H1 (cell line): ENCODE measurements around the gene DENND11. TPM values are rescaled to one million over a fixed set of nuclear protein-coding genes. Genes with fewer than 3 reads are reported as not detected.

Experiments used
- CTCF ChIA-PET: fragments of 300-600 bp; sonication (Branson Sonifier 250); formaldehyde crosslinking; loops from one replicate; lab custom pipeline; 2021; ENCODE audit not compliant: partially characterized antibody; lab: Charles Lee
- POLR2A ChIA-PET: fragments of 300-600 bp; sonication (Branson Sonifier 250); formaldehyde crosslinking; loops from one replicate; lab custom pipeline; 2021; ENCODE audit warnings: inconsistent platforms; ENCODE audit not compliant: partially characterized antibody; lab: Charles Lee
- DNase-seq, 2 experiments: peaks; one replicate each; pipeline versions ENCODE4 v3.0.0 to v3.0.0-alpha.2; 2010 to 2022; ENCODE audit warnings: low spot score in 2 of 2, low read depth in 1 of 2, mixed read lengths in 1 of 2
- FAIRE-seq: peaks from 2 replicates; lab custom pipeline; 2011; peaks lifted over from hg19 to GRCh38; lab: Jason Lieb, UNC
- H2AFZ ChIP-seq: 2 replicates; pipeline ENCODE4 v1.8.1; 2012; ENCODE audit warnings: low read length, inconsistent platforms
- H2AK5ac ChIP-seq: 2 replicates; pipeline ENCODE4 v1.6.1; 2013; ENCODE audit warnings: low read depth, low read length
- H2BK120ac ChIP-seq: replicated peaks from 2 replicates; pipeline ENCODE3; 2013; ENCODE audit warnings: low read depth, low read length, inconsistent platforms
- H2BK12ac ChIP-seq: 2 replicates; pipeline ENCODE4 v1.6.1; 2013; ENCODE audit warnings: low read depth, low read length
- H2BK15ac ChIP-seq: 2 replicates; pipeline ENCODE4 v1.6.1; 2013; ENCODE audit warnings: low read length
- H2BK20ac ChIP-seq: 2 replicates; pipeline ENCODE4 v1.6.1; 2013; ENCODE audit warnings: low read length
- H2BK5ac ChIP-seq: 2 replicates; pipeline ENCODE4 v1.6.1; 2013; ENCODE audit warnings: low read depth, low read length
- H3K14ac ChIP-seq: 2 replicates; pipeline ENCODE4 v1.6.1; 2013; ENCODE audit warnings: inconsistent platforms; ENCODE audit not compliant: insufficient read length
- H3K18ac ChIP-seq: 2 replicates; pipeline ENCODE4 v1.6.1; 2013; ENCODE audit warnings: low read length; ENCODE audit errors: extremely low read depth
- H3K23ac ChIP-seq: 2 replicates; pipeline ENCODE4 v1.6.1; 2013; ENCODE audit warnings: inconsistent platforms; ENCODE audit not compliant: insufficient read length
- H3K23me2 ChIP-seq: 2 replicates; pipeline ENCODE4 v1.6.1; 2013; ENCODE audit warnings: low read depth, low read length
- H3K27ac ChIP-seq: 2 replicates; pipeline ENCODE4 v1.6.1; 2011; ENCODE audit warnings: low read depth, low read length, inconsistent platforms
- H3K27me3 ChIP-seq, 4 experiments: replicated peaks in 1 of 4; 1 replicate in 1 of 4; 2 replicates in 3 of 4; pipeline versions ENCODE4 v1.6.1 to v1.8.1; 2011 to 2013; ENCODE audit warnings: low read length in 3 of 4, mild to moderate bottlenecking in 3 of 4, inconsistent platforms in 2 of 4, mixed read lengths in 2 of 4, moderate library complexity in 1 of 4; ENCODE audit not compliant: control insufficient read depth in 3 of 4, insufficient read depth in 3 of 4; ENCODE audit errors: extremely low read depth in 1 of 4
- H3K36me3 ChIP-seq, 4 experiments: 2 replicates each; pipeline versions ENCODE4 v1.6.1 to v1.8.1; 2011 to 2013; ENCODE audit warnings: mild to moderate bottlenecking in 4 of 4, low read length in 3 of 4, moderate library complexity in 2 of 4, control low read depth in 1 of 4, inconsistent platforms in 1 of 4; ENCODE audit not compliant: insufficient read depth in 4 of 4, control insufficient read depth in 2 of 4
- H3K4ac ChIP-seq: replicated peaks from 2 replicates; pipeline ENCODE3; 2013; ENCODE audit warnings: low read length, low read depth, mixed read lengths, inconsistent platforms; ENCODE audit not compliant: insufficient read length
- H3K4me1 ChIP-seq, 4 experiments: replicated peaks in 1 of 4; 1 replicate in 1 of 4; 2 replicates in 3 of 4; pipeline versions ENCODE4 v1.6.1 to v1.8.1; 2011 to 2013; ENCODE audit warnings: low read length in 3 of 4, inconsistent platforms in 2 of 4, mixed read lengths in 1 of 4; ENCODE audit not compliant: insufficient read depth in 4 of 4, control insufficient read depth in 3 of 4
- H3K4me2 ChIP-seq, 2 experiments: 2 replicates each; pipeline versions ENCODE4 v1.6.1 to v1.8.1; 2011 to 2013; ENCODE audit warnings: low read depth in 2 of 2, low read length in 2 of 2, control low read depth in 1 of 2, inconsistent platforms in 1 of 2, mild to moderate bottlenecking in 1 of 2; ENCODE audit not compliant: insufficient read depth in 1 of 2
- H3K4me3 ChIP-seq, 4 experiments: fragments of 200-600, 300-600 bp in 1 of 4; sonication (generic), shearing (Covaris generic), sonication (Bioruptor Twin) in 1 of 4; 2 replicates each; pipeline versions ENCODE4 v1.5.1 to v1.8.1; 2011 to 2016; ENCODE audit warnings: low read length in 4 of 4, low read depth in 3 of 4, control low read depth in 2 of 4, inconsistent platforms in 2 of 4, mild to moderate bottlenecking in 2 of 4, mixed read lengths in 1 of 4, moderate library complexity in 1 of 4; ENCODE audit not compliant: insufficient read depth in 2 of 4; ENCODE audit errors: extremely low read depth in 1 of 4
- H3K56ac ChIP-seq: replicated peaks from 2 replicates; pipeline ENCODE3; 2013; ENCODE audit warnings: low read depth, mild to moderate bottlenecking, mixed read lengths, low read length, inconsistent platforms; ENCODE audit not compliant: insufficient read length
- H3K79me1 ChIP-seq: 2 replicates; pipeline ENCODE4 v1.6.1; 2013; ENCODE audit warnings: low read depth, low read length, control low read depth
- H3K79me2 ChIP-seq, 2 experiments: 2 replicates each; pipeline versions ENCODE4 v1.6.1 to v1.8.1; 2012 to 2013; ENCODE audit warnings: low read length in 2 of 2, mild to moderate bottlenecking in 2 of 2, inconsistent platforms in 1 of 2; ENCODE audit not compliant: insufficient read depth in 2 of 2, control insufficient read depth in 1 of 2
- H3K9ac ChIP-seq, 4 experiments: replicated peaks in 1 of 4; 1 replicate in 1 of 4; 2 replicates in 3 of 4; pipeline versions ENCODE4 v1.6.1 to v1.8.1; 2011 to 2013; ENCODE audit warnings: low read depth in 3 of 4, low read length in 3 of 4, control low read depth in 2 of 4, mild to moderate bottlenecking in 2 of 4, moderate library complexity in 2 of 4, inconsistent platforms in 1 of 4; ENCODE audit errors: extremely low read depth in 1 of 4
- H3K9me3 ChIP-seq, 2 experiments: 2 replicates each; pipeline versions ENCODE4 v1.6.1 to v1.8.1; 2012 to 2013; ENCODE audit warnings: mild to moderate bottlenecking in 2 of 2, moderate library complexity in 2 of 2, control low read depth in 1 of 2, inconsistent platforms in 1 of 2, low read depth in 1 of 2, low read length in 1 of 2, mixed read lengths in 1 of 2; ENCODE audit not compliant: insufficient read depth in 2 of 2
- H4K20me1 ChIP-seq, 2 experiments: replicated peaks in 1 of 2; 2 replicates each; pipeline versions ENCODE3 to v1.8.1; 2011 to 2013; ENCODE audit warnings: inconsistent platforms in 2 of 2, low read length in 2 of 2, mild to moderate bottlenecking in 1 of 2; ENCODE audit not compliant: insufficient read depth in 2 of 2, control insufficient read depth in 1 of 2
- H4K5ac ChIP-seq: 2 replicates; pipeline ENCODE4 v1.6.1; 2013; ENCODE audit warnings: low read length, low read depth, mixed read lengths, inconsistent platforms; ENCODE audit not compliant: insufficient read length
- H4K8ac ChIP-seq: 2 replicates; pipeline ENCODE4 v1.8.0; 2013; ENCODE audit warnings: mild to moderate bottlenecking, moderate library complexity, low read length, inconsistent platforms; ENCODE audit not compliant: insufficient read depth; ENCODE audit errors: extremely low read depth
- H4K91ac ChIP-seq: replicated peaks from 2 replicates; pipeline ENCODE3; 2013; ENCODE audit warnings: low read length, mixed read lengths, inconsistent platforms; ENCODE audit not compliant: insufficient read length
- CEBPB ChIP-seq: IDR thresholded peaks from 2 replicates; pipeline ENCODE4 v1.6.1; 2012; ENCODE audit warnings: low read depth, low read length
- POLR2AphosphoS5 ChIP-seq: IDR thresholded peaks from 2 replicates; pipeline ENCODE4 v1.6.1; 2011; ENCODE audit warnings: low read depth, low read length
- SP4 ChIP-seq: IDR thresholded peaks from 2 replicates; pipeline ENCODE4 v1.6.1; 2012; ENCODE audit warnings: low read length, inconsistent platforms
- TBP ChIP-seq: IDR thresholded peaks from 2 replicates; pipeline ENCODE4 v1.6.1; 2011; ENCODE audit warnings: low read depth, low read length, improper control_type of control experiment
- TCF12 ChIP-seq: IDR thresholded peaks from 2 replicates; pipeline ENCODE4 v1.6.1; 2011; ENCODE audit warnings: low read depth, mild to moderate bottlenecking, low read length
- WGBS, 2 experiments: shearing (Covaris generic) in 1 of 2; methylation state at CpG; one replicate each; pipeline versions ENCODE4 v1.1.6 to v1.1.7; 2013 to 2015; ENCODE audit warnings: low lambda C conversion rate in 2 of 2, mixed read lengths in 2 of 2, inconsistent platforms in 1 of 2, low coverage in 1 of 2, missing lambda C conversion rate in 1 of 2; ENCODE audit not compliant: insufficient replicate concordance in 2 of 2, insufficient coverage in 1 of 2, insufficient read length in 1 of 2; ENCODE audit errors: extremely low coverage in 1 of 2, missing lambda C conversion rate in 1 of 2; 5-methylcytosine and 5-hydroxymethylcytosine counted together
- polyA plus RNA-seq, 7 experiments: library from polyadenylated mRNA; depleted of rRNA in 3 of 7; stranded (reverse) in 5 of 7; unstranded in 2 of 7; fragments of >200 nt in 5 of 7; fragments of 200-250 nt in 2 of 7; gene quantifications; 1 replicate in 5 of 7; 2 replicates in 1 of 7; 4 replicates in 1 of 7; pipeline versions ENCODE4 v1.2.1 to v1.2.3, GENCODE V29; 2011 to 2013; ENCODE audit warnings: missing spikeins in 2 of 7, mixed read lengths in 2 of 7
- total RNA-seq: library from RNA; stranded (reverse); fragmentation: NEBNext Ultra II Directional; extraction: Animal tissue kit (Norgen Biotek cat#: 25700); gene quantifications from 2 replicates; pipeline ENCODE4 v1.2.1, GENCODE V29; 2021
- TF ChIP-seq, protein P1 (sequence below): IDR thresholded peaks from 2 replicates; pipeline ENCODE4 v1.6.1; 2011; ENCODE audit warnings: low read length, improper control_type of control experiment
- TF ChIP-seq, protein P2 (sequence below): IDR thresholded peaks from 2 replicates; pipeline ENCODE4 v1.6.1; 2012; ENCODE audit warnings: inconsistent platforms
- TF ChIP-seq, protein P3 (sequence below): IDR thresholded peaks from 2 replicates; pipeline ENCODE4 v1.6.1; 2012; ENCODE audit warnings: low read length, inconsistent platforms
- TF ChIP-seq, protein P4 (sequence below): IDR thresholded peaks from 2 replicates; pipeline ENCODE4 v1.6.1; 2011; ENCODE audit warnings: low read depth, mild to moderate bottlenecking, low read length; ENCODE audit not compliant: insufficient read depth

The DENND11 gene
- total and polyA plus RNA-seq, 2 of the 8 experiments (the other 6 are each of a cell fraction or from before 2014, with no cell fraction given) = 8.0 to 26.8 TPM

DNA sequence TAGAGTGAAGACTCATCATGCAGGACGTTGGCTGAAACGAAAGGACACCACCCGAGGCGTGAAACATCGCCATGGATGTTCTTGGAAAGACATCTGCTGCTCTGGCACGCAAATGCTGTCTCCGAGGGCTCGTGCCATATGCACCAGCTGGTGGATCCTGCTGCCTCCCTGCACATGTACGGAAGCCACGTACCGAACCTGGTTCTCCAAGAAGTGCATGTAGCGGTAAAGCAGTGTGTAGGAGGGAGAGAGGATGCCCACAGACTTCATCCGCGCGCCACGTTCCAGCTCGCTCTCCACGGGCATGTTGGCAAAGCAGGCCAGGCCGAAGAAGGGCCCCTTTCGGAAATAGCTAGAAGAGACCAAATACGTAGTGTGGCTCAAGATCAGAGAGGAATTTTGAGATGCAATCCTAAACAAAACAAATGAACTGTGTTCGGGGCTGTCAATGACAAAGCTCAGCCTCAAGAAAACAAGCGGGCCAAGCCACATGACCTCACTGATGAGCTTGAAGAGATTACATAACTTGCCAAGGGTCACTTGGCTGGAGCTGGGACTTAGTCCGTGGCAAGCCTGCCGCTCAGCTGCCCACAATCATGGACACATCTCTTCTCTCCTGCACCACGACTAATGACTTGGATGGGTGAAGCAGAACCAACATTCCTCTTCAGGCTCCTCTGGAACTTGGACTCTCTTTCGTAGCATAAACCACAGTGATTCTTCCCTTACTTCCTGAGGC lies 16.5 kb downstream of the DENND11 start:
- H3K9me3 ChIP-seq = no peaks in the 10 kb centered on the region
- H4K91ac ChIP-seq = no peak overlapping the region
- no peak overlapping the region for H2BK120ac ChIP-seq
- H3K4me1 ChIP-seq = peaks cover 0 to 5% (median 2%) of the 10 kb centered on the region in 4 experiments; a peak in 2 of 7 replicates
- H3K79me2 ChIP-seq = peaks cover 0 to 11% of the 10 kb centered on the region in 2 experiments; a peak in 1 of 4 replicates
- CTCF ChIA-PET = interaction anchor here (1.2 to 8.5 kb wide), 2 partner anchors 10 to 11 kb away, joined by 6 to 62 read pairs; no protein-coding TSS in a partner anchor
- H2BK15ac ChIP-seq = no peak overlapping the region
- DNase-seq (no peak), FAIRE-seq (no peak)
- no peak overlapping the region for H3K4me3 ChIP-seq
- no peak overlapping the region for H3K9ac ChIP-seq
- no peaks in the 10 kb centered on the region for H4K20me1 ChIP-seq
- H3K23ac ChIP-seq = no peak overlapping the region
- H2BK12ac ChIP-seq = no peak overlapping the region
- no peaks in the 10 kb centered on the region for H3K27me3 ChIP-seq
- H3K18ac ChIP-seq = no peak overlapping the region
- no peak overlapping the region for H2AK5ac ChIP-seq
- H3K27ac ChIP-seq = no peak overlapping the region
- H3K14ac ChIP-seq = no peak overlapping the region
- no peak overlapping the region for H4K5ac ChIP-seq
- peaks cover 2 to 14% (median 8%) of the 10 kb centered on the region in 4 experiments; a peak in 6 of 8 replicates for H3K36me3 ChIP-seq
- POLR2A ChIA-PET = no interaction called here
- H3K4ac ChIP-seq = no peak overlapping the region
- H2AFZ ChIP-seq = no peak overlapping the region
- H3K4me2 ChIP-seq = no peak overlapping the region
- no peaks in the 10 kb centered on the region for H3K23me2 ChIP-seq
- H4K8ac ChIP-seq = no peak overlapping the region
- WGBS, 2 experiments = 93% methylated on average over 27 of the region's 27 CpGs; no CpG with 5 or more reads in 1 of the 2 experiments
- no peak overlapping the region for H2BK5ac ChIP-seq
- H3K56ac ChIP-seq = no peak overlapping the region
- H3K79me1 ChIP-seq = no peaks in the 10 kb centered on the region; the same call in 1 of the 2 replicates
- no peak overlapping the region for H2BK20ac ChIP-seq
- TF ChIP-seq, protein P1, sequence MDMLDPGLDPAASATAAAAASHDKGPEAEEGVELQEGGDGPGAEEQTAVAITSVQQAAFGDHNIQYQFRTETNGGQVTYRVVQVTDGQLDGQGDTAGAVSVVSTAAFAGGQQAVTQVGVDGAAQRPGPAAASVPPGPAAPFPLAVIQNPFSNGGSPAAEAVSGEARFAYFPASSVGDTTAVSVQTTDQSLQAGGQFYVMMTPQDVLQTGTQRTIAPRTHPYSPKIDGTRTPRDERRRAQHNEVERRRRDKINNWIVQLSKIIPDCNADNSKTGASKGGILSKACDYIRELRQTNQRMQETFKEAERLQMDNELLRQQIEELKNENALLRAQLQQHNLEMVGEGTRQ = no peak
- TF ChIP-seq TBP (no peak), POLR2AphosphoS5 (no peak), CEBPB (no peak), SP4 (no peak), TCF12 (no peak)
- TF ChIP-seq, protein P2, sequence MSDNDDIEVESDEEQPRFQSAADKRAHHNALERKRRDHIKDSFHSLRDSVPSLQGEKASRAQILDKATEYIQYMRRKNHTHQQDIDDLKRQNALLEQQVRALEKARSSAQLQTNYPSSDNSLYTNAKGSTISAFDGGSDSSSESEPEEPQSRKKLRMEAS = no peak
- TF ChIP-seq, protein P3, sequence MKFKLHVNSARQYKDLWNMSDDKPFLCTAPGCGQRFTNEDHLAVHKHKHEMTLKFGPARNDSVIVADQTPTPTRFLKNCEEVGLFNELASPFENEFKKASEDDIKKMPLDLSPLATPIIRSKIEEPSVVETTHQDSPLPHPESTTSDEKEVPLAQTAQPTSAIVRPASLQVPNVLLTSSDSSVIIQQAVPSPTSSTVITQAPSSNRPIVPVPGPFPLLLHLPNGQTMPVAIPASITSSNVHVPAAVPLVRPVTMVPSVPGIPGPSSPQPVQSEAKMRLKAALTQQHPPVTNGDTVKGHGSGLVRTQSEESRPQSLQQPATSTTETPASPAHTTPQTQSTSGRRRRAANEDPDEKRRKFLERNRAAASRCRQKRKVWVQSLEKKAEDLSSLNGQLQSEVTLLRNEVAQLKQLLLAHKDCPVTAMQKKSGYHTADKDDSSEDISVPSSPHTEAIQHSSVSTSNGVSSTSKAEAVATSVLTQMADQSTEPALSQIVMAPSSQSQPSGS = no peak
- TF ChIP-seq, protein P4, sequence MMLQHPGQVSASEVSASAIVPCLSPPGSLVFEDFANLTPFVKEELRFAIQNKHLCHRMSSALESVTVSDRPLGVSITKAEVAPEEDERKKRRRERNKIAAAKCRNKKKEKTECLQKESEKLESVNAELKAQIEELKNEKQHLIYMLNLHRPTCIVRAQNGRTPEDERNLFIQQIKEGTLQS = no peak
